NT2/D1 (cell line): ENCODE data around the gene ZNFX1.

Experiments
- YY1 ChIP-seq: IDR thresholded peaks from 2 replicates; pipeline ENCODE4 v1.6.1; 2011; ENCODE audit not compliant: insufficient read length, insufficient read depth
- ZNF274 ChIP-seq: IDR thresholded peaks from 2 replicates; pipeline ENCODE4 v1.6.1; 2011; ENCODE audit warnings: mild to moderate bottlenecking, low read depth, low read length

DNA sequence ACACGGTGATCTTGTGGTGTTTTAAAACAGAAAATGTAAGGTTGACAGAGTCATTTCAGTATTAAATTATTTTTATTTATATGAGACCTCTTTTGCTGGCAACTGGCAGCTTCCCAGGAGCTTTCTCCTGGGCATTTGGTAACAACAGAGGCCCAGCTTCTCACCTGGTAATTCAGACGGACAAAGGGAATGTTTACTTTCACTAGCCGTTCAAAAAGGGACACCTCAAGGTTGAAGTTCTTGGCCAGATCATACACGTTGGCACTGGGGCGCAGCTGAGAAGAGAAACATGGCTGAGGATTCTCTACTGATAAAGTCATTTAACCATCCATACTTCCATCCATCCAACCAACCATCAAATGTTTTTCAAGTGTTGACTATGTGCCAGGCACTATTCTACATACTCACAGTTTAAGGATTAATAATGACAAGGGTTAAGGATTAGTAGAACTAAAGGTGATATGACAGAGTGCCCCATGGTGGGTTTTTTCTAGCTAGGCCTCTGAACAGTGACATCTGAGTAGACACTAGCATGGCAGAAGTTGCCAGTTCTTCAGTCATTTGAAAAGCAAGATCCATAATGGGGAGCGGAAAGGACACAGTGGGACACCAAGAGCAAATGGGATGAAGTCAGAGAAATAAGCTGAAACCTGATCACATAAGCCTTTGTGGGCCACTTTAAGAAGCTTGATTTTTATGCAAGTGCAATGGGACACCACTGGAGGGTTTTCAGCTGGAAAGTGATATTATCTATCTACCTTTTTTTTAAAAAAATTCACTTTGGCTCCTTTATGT, 25.1 kb downstream of the ZNFX1 start:
- TF ChIP-seq ZNF274, result no peak
- TF ChIP-seq YY1, result no peak
